ENCODE data around the gene SLC22A23. TPM values are rescaled to one million over a fixed set of nuclear protein-coding genes. Genes with fewer than 3 reads are reported as not detected.

SLC22A23 gene
- total RNA-seq, 1 experiment from 2014 or later = 6.8 TPM

DNA sequence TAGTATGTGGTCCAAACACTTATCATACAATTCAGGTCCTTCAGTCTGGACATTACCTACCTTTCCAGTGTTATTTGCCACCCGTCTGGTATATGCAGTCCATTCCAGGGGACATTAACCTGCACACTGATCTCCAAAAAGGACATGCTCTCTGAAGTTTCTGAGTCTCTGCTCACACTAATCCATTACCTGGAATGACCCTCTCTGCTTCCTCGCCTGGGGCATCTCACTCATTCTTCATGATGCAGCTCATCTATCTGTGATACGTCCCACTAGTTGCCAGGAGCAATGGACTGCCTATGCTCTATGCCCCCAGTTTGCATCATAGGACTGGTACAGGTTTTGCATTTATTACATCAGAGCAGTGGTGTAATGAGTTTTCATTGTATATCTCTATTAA lies 223.5 kb downstream of the SLC22A23 start:
- Histone ChIP-seq H3K14ac (ENCODE audit: insufficient read depth, low read length) (no peak overlapping the region), H3K23me2 (ENCODE audit: insufficient read length, low read depth, low read length, poor library complexity, severe bottlenecking) (peaks cover 30% of the 10 kb centered on the region), H3K4me1 (ENCODE audit: insufficient read depth, low read length) (peaks cover 11% of the 10 kb centered on the region; the same call in 1 of the 2 replicates), H3K23ac (ENCODE audit: insufficient read length, low read depth, low read length) (no peak overlapping the region), H3K56ac (ENCODE audit: insufficient read length, low read depth, low read length) (no peak overlapping the region), H3K27ac (ENCODE audit: insufficient read length, low read depth, low read length) (no peak overlapping the region), H3K79me1 (ENCODE audit: insufficient read depth, low read depth, low read length, poor library complexity, severe bottlenecking) (no peaks in the 10 kb centered on the region), H4K8ac (replicated peaks; ENCODE audit: insufficient read length, low read depth, low read length) (no peak overlapping the region), H3K9me3 (ENCODE audit: control insufficient read depth, low read depth, low read length) (no peaks in the 10 kb centered on the region), H3K27me3 (ENCODE audit: insufficient read depth, low read length) (no peaks in the 10 kb centered on the region; the same call in 1 of the 2 replicates), H2BK120ac (ENCODE audit: low read depth, low read length, poor library complexity, severe bottlenecking) (no peak overlapping the region), H3K18ac (ENCODE audit: insufficient read length, low read depth, low read length) (no peak overlapping the region), H4K20me1 (ENCODE audit: control insufficient read depth, insufficient read depth, insufficient read length) (no peaks in the 10 kb centered on the region), H3K4me2 (ENCODE audit: insufficient read depth, insufficient read length, low read length) (no peak overlapping the region), H2BK20ac (ENCODE audit: low read depth, low read length, poor library complexity, severe bottlenecking) (no peak overlapping the region), H2BK12ac (ENCODE audit: insufficient read length, low read depth, low read length) (no peak overlapping the region), H2BK15ac (ENCODE audit: low read depth, low read length) (no peak overlapping the region), H2AK5ac (ENCODE audit: insufficient read length, low read length) (no peak overlapping the region), H2AFZ (ENCODE audit: low read length) (no peak overlapping the region), H3K4ac (ENCODE audit: low read depth, low read length) (no peak overlapping the region), H3T11ph (ENCODE audit: low read length) (no peak overlapping the region), H4K91ac (ENCODE audit: insufficient read length, low read depth, low read length) (no peak overlapping the region), H4K5ac (ENCODE audit: insufficient read length, low read depth, low read length) (no peak overlapping the region), H2BK5ac (ENCODE audit: insufficient read length, low read length) (no peak overlapping the region), H3K79me2 (ENCODE audit: insufficient read depth, low read length) (no peaks in the 10 kb centered on the region), H3K9ac (ENCODE audit: extremely low read depth, insufficient read length, low read length) (no peak overlapping the region)
- peak overlapping the region in 1 of 2 experiments; percentile 92; a peak in 2 of 5 replicates for H3K4me3 Mint-ChIP-seq
- TF ChIP-seq, protein P1, sequence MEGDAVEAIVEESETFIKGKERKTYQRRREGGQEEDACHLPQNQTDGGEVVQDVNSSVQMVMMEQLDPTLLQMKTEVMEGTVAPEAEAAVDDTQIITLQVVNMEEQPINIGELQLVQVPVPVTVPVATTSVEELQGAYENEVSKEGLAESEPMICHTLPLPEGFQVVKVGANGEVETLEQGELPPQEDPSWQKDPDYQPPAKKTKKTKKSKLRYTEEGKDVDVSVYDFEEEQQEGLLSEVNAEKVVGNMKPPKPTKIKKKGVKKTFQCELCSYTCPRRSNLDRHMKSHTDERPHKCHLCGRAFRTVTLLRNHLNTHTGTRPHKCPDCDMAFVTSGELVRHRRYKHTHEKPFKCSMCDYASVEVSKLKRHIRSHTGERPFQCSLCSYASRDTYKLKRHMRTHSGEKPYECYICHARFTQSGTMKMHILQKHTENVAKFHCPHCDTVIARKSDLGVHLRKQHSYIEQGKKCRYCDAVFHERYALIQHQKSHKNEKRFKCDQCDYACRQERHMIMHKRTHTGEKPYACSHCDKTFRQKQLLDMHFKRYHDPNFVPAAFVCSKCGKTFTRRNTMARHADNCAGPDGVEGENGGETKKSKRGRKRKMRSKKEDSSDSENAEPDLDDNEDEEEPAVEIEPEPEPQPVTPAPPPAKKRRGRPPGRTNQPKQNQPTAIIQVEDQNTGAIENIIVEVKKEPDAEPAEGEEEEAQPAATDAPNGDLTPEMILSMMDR (conservative IDR thresholded peaks at IDR 0.05) = no peak
- peaks cover 0 to 2% of the 10 kb centered on the region in 2 experiments; a peak in 1 of 5 replicates for H3K9me3 Mint-ChIP-seq
- no peak for DNase-seq
- H3K27ac Mint-ChIP-seq = no peak overlapping the region
- peaks cover 48 to 49% of the 10 kb centered on the region in 2 experiments for H3K4me1 Mint-ChIP-seq
- no peaks in the 10 kb centered on the region; a peak in 1 of 7 replicates for H3K36me3 Mint-ChIP-seq (ENCODE audit: insufficient read depth in 1 of 3, low read depth in 3 of 3)
- H3K27me3 Mint-ChIP-seq (ENCODE audit: low read depth) = peaks cover 43% of the 10 kb centered on the region
- no CpG with 5 or more reads among the region's 3 CpGs for WGBS (ENCODE audit: extremely low coverage, insufficient read length, low lambda C conversion rate)
